GM19193 (cell line): ENCODE measurements around the gene ZBTB34.

Experiments
- POLR2A ChIP-seq: IDR thresholded peaks from 4 replicates; pipeline ENCODE4 v1.6.1; 2011; ENCODE audit not compliant: insufficient read depth, insufficient read length; ENCODE audit errors: extremely low read depth

The ZBTB34 gene

GRCh38 chr9:126838055-126838811, 22.2 kb upstream of the ZBTB34 start:
- no peak for TF ChIP-seq POLR2A

- no peak for TF ChIP-seq POLR2A
These were observed 21.5 kb upstream of the ZBTB34 start for GRCh38 chr9:126838895-126839294.

GRCh38 chr9:126839301-126839700, 21.1 kb upstream of the ZBTB34 start:
- TF ChIP-seq POLR2A = no peak

GRCh38 chr9:126842220-126842842, 18.1 kb upstream of the ZBTB34 start:
- TF ChIP-seq POLR2A = no peak

- TF ChIP-seq POLR2A = no peak
These were observed 17.3 kb upstream of the ZBTB34 start for GRCh38 chr9:126842977-126843799.

- no peak for TF ChIP-seq POLR2A
These were observed 16.4 kb upstream of the ZBTB34 start for GRCh38 chr9:126844085-126844484.

- no peak for TF ChIP-seq POLR2A
These were observed 13.4 kb upstream of the ZBTB34 start for GRCh38 chr9:126847051-126847450.

GRCh38 chr9:126849591-126850225, 10.7 kb upstream of the ZBTB34 start:
- no peak for TF ChIP-seq POLR2A

GRCh38 chr9:126851286-126851880, 9.1 kb upstream of the ZBTB34 start:
- TF ChIP-seq POLR2A = no peak

- no peak for TF ChIP-seq POLR2A
These were observed 8.3 kb upstream of the ZBTB34 start for GRCh38 chr9:126852086-126852688.

GRCh38 chr9:126853667-126854066, 6.8 kb upstream of the ZBTB34 start:
- TF ChIP-seq POLR2A = no peak

GRCh38 chr9:126854734-126855133, 5.7 kb upstream of the ZBTB34 start:
- no peak for TF ChIP-seq POLR2A

- no peak for TF ChIP-seq POLR2A
These were observed 4.0 kb upstream of the ZBTB34 start for GRCh38 chr9:126856326-126856877.
